HL-60 (cell line): Measurements from ENCODE around the gene CIT. TPM values are rescaled to one million over a fixed set of nuclear protein-coding genes. Genes with fewer than 3 reads are reported as not detected.

Source experiments
- DNase-seq, 2 experiments: peaks; one replicate each; pipeline ENCODE4 v3.0.0-alpha.2; 2010 to 2020; ENCODE audit warnings: low read depth in 1 of 2, low spot score in 1 of 2
- H3K27ac ChIP-seq: fragments of 250-450 bp; sonication (Bioruptor Pico); replicated peaks from 2 replicates; pipeline ENCODE4 v1.5.1; 2020; ENCODE audit warnings: mild to moderate bottlenecking, moderate library complexity
- H3K27me3 ChIP-seq: fragments of 250-450 bp; sonication (Bioruptor Pico); 2 replicates; pipeline ENCODE4 v1.5.1; 2021; ENCODE audit warnings: mild to moderate bottlenecking, moderate library complexity; ENCODE audit not compliant: insufficient read depth, poor library complexity, severe bottlenecking
- H3K4me3 ChIP-seq: replicated peaks from 2 replicates; pipeline ENCODE4 v1.5.1; 2011; ENCODE audit warnings: mild to moderate bottlenecking, control low read depth, low read length; ENCODE audit not compliant: insufficient read depth
- GABPA ChIP-seq: IDR thresholded peaks from 2 replicates; pipeline ENCODE4 v1.6.1; 2012; ENCODE audit warnings: low read depth
- POLR2AphosphoS5 ChIP-seq: IDR thresholded peaks from 2 replicates; pipeline ENCODE4 v1.6.1; 2012; ENCODE audit warnings: low read depth
- SPI1 ChIP-seq: IDR thresholded peaks from 2 replicates; pipeline ENCODE4 v1.6.1; 2012; ENCODE audit warnings: low read depth, mild to moderate bottlenecking, borderline replicate concordance
- microRNA-seq: library from miRNA; unstranded; fragments of <30 nt; microRNA quantifications from one replicate; pipeline ENCODE4, GENCODE V29; 2018
- TF ChIP-seq, protein P1 (sequence below): IDR thresholded peaks from 2 replicates; pipeline ENCODE4 v1.6.1; 2012; ENCODE audit warnings: low read depth; ENCODE audit not compliant: insufficient replicate concordance
- TF ChIP-seq, protein P2 (sequence below): IDR thresholded peaks from one replicate; pipeline ENCODE4 v1.5.1; 2011; ENCODE audit warnings: low read length, control low read depth, inconsistent platforms; ENCODE audit not compliant: insufficient read depth

The CIT gene

DNA sequence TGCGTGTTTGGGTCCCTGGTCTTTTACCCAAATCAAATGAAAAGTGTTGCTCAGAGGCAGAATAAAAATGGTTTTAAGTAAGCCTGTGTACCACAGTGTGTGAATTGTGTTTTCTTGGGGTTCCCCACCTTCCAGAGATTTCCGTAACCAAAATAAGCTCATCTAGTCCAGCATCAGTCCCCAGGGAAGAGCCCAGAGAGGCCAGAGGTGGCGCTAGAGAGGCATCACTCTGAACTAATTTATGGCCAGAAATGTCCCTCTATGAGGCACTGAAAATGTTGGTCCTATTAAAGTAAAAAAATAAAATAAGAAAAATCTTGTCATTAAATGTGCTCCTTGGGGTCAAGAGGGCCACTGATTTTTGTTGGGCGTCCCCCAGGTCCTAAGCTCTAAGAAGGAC is 234.1 kb downstream of the CIT start:
- TF ChIP-seq SPI1 (no peak), POLR2AphosphoS5 (no peak), GABPA (no peak)
- TF ChIP-seq, protein P1, sequence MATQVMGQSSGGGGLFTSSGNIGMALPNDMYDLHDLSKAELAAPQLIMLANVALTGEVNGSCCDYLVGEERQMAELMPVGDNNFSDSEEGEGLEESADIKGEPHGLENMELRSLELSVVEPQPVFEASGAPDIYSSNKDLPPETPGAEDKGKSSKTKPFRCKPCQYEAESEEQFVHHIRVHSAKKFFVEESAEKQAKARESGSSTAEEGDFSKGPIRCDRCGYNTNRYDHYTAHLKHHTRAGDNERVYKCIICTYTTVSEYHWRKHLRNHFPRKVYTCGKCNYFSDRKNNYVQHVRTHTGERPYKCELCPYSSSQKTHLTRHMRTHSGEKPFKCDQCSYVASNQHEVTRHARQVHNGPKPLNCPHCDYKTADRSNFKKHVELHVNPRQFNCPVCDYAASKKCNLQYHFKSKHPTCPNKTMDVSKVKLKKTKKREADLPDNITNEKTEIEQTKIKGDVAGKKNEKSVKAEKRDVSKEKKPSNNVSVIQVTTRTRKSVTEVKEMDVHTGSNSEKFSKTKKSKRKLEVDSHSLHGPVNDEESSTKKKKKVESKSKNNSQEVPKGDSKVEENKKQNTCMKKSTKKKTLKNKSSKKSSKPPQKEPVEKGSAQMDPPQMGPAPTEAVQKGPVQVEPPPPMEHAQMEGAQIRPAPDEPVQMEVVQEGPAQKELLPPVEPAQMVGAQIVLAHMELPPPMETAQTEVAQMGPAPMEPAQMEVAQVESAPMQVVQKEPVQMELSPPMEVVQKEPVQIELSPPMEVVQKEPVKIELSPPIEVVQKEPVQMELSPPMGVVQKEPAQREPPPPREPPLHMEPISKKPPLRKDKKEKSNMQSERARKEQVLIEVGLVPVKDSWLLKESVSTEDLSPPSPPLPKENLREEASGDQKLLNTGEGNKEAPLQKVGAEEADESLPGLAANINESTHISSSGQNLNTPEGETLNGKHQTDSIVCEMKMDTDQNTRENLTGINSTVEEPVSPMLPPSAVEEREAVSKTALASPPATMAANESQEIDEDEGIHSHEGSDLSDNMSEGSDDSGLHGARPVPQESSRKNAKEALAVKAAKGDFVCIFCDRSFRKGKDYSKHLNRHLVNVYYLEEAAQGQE: no peak
- TF ChIP-seq, protein P2, sequence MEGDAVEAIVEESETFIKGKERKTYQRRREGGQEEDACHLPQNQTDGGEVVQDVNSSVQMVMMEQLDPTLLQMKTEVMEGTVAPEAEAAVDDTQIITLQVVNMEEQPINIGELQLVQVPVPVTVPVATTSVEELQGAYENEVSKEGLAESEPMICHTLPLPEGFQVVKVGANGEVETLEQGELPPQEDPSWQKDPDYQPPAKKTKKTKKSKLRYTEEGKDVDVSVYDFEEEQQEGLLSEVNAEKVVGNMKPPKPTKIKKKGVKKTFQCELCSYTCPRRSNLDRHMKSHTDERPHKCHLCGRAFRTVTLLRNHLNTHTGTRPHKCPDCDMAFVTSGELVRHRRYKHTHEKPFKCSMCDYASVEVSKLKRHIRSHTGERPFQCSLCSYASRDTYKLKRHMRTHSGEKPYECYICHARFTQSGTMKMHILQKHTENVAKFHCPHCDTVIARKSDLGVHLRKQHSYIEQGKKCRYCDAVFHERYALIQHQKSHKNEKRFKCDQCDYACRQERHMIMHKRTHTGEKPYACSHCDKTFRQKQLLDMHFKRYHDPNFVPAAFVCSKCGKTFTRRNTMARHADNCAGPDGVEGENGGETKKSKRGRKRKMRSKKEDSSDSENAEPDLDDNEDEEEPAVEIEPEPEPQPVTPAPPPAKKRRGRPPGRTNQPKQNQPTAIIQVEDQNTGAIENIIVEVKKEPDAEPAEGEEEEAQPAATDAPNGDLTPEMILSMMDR: no peak
- Histone ChIP-seq H3K27me3 (no peaks in the 10 kb centered on the region), H3K27ac (no peak overlapping the region), H3K4me3 (no peak overlapping the region)
- DNase-seq: no peak

Small RNAs within 50 kb of the gene (microRNA-seq; reads per million reads assigned to microRNA genes)
- not detected for gene MIR1178
